Measurements from ENCODE around the gene TEKT3.

Gene TEKT3

GRCh38 chr17:15269780-15270089 lies 71.7 kb downstream of the TEKT3 start:
- Histone ChIP-seq H3K4me2 (ENCODE audit: low read length) (no peak overlapping the region), H3K36me3 (ENCODE audit: insufficient read depth, low read length) (no peaks in the 10 kb centered on the region), H3K79me2 (ENCODE audit: insufficient read depth, low read length) (no peaks in the 10 kb centered on the region), H3F3A (ENCODE audit: insufficient read depth, low read length) (no peaks in the 10 kb centered on the region), H3K9me3 (ENCODE audit: low read length) (no peaks in the 10 kb centered on the region), H2AFZ (ENCODE audit: low read length) (no peak overlapping the region), H4K20me1 (ENCODE audit: insufficient read depth, low read length) (no peaks in the 10 kb centered on the region), H3K4me3 (ENCODE audit: low read depth, low read length, poor library complexity, severe bottlenecking) (no peak overlapping the region), H3K27ac (ENCODE audit: low read depth, low read length, poor library complexity, severe bottlenecking) (no peak overlapping the region), H3K4me1 (ENCODE audit: insufficient read depth, low read length, severe bottlenecking) (no peaks in the 10 kb centered on the region), H3K9me2 (ENCODE audit: low read depth, low read length) (no peaks in the 10 kb centered on the region), H3K9ac (ENCODE audit: low read length) (no peak overlapping the region), H3K27me3 (ENCODE audit: insufficient read depth, low read length) (no peaks in the 10 kb centered on the region)
- TF ChIP-seq CTCF (IDR thresholded peaks at IDR 0.05; ENCODE audit: low read length) (no peak), EZH2 (IDR thresholded peaks at IDR 0.05; ENCODE audit: borderline replicate concordance, low read length) (no peak)

- no peak overlapping the region for H3K9ac ChIP-seq (ENCODE audit: low read length)
- H3K27me3 ChIP-seq (ENCODE audit: insufficient read depth, low read length), result no peaks in the 10 kb centered on the region
- H3K4me2 ChIP-seq (ENCODE audit: low read length), result no peak overlapping the region
- no peaks in the 10 kb centered on the region for H3K36me3 ChIP-seq (ENCODE audit: insufficient read depth, low read length)
- no peaks in the 10 kb centered on the region for H3K4me1 ChIP-seq (ENCODE audit: insufficient read depth, low read length, severe bottlenecking)
- no peak overlapping the region for H3K4me3 ChIP-seq (ENCODE audit: low read depth, low read length, poor library complexity, severe bottlenecking)
- no peak for TF ChIP-seq EZH2 (IDR thresholded peaks at IDR 0.05; ENCODE audit: borderline replicate concordance, low read length)
- TF ChIP-seq CTCF (IDR thresholded peaks at IDR 0.05; ENCODE audit: low read length), result no peak
- no peak overlapping the region for H3K27ac ChIP-seq (ENCODE audit: low read depth, low read length, poor library complexity, severe bottlenecking)
- H4K20me1 ChIP-seq (ENCODE audit: insufficient read depth, low read length), result no peaks in the 10 kb centered on the region
- no peaks in the 10 kb centered on the region for H3K9me2 ChIP-seq (ENCODE audit: low read depth, low read length)
- no peak overlapping the region for H2AFZ ChIP-seq (ENCODE audit: low read length)
- no peaks in the 10 kb centered on the region for H3K9me3 ChIP-seq (ENCODE audit: low read length)
- H3K79me2 ChIP-seq (ENCODE audit: insufficient read depth, low read length), result no peaks in the 10 kb centered on the region
- no peaks in the 10 kb centered on the region for H3F3A ChIP-seq (ENCODE audit: insufficient read depth, low read length)
Measured at GRCh38 chr17:15269087-15269779, 72.2 kb downstream of the TEKT3 start.

- no peaks in the 10 kb centered on the region for H3F3A ChIP-seq (ENCODE audit: insufficient read depth, low read length)
Measured at GRCh38 chr17:15268461-15268860, 72.9 kb downstream of the TEKT3 start.

More at GRCh38 chr17:15268461-15268860, 72.9 kb downstream of the TEKT3 start:
- Histone ChIP-seq H3K4me2 (ENCODE audit: low read length) (no peak overlapping the region), H3K36me3 (ENCODE audit: insufficient read depth, low read length) (no peaks in the 10 kb centered on the region), H3K9me3 (ENCODE audit: low read length) (no peaks in the 10 kb centered on the region), H3K4me1 (ENCODE audit: insufficient read depth, low read length, severe bottlenecking) (no peaks in the 10 kb centered on the region), H3K9ac (ENCODE audit: low read length) (no peak overlapping the region), H3K27me3 (ENCODE audit: insufficient read depth, low read length) (no peaks in the 10 kb centered on the region), H2AFZ (ENCODE audit: low read length) (no peak overlapping the region), H3K79me2 (ENCODE audit: insufficient read depth, low read length) (no peaks in the 10 kb centered on the region), H3K4me3 (ENCODE audit: low read depth, low read length, poor library complexity, severe bottlenecking) (no peak overlapping the region), H4K20me1 (ENCODE audit: insufficient read depth, low read length) (no peaks in the 10 kb centered on the region), H3K27ac (ENCODE audit: low read depth, low read length, poor library complexity, severe bottlenecking) (no peak overlapping the region), H3K9me2 (ENCODE audit: low read depth, low read length) (no peaks in the 10 kb centered on the region)
- no peak for TF ChIP-seq EZH2 (IDR thresholded peaks at IDR 0.05; ENCODE audit: borderline replicate concordance, low read length)
- TF ChIP-seq CTCF (IDR thresholded peaks at IDR 0.05; ENCODE audit: low read length), result no peak
